ENCODE measurements around the gene BACH2.

Gene BACH2

GRCh38 chr6:90121982-90122381, 174.7 kb downstream of the BACH2 start:
- no peak overlapping the region for H2AFZ ChIP-seq (ENCODE audit: low read length)
- no peak overlapping the region for H3K14ac ChIP-seq (ENCODE audit: low read length)
- H3K4me1 ChIP-seq (ENCODE audit: control insufficient read depth in 2 of 2, insufficient read depth in 1 of 2, low read depth in 1 of 2, low read length in 2 of 2) = peaks cover 0 to 7% of the 10 kb centered on the region in 2 donors
- H2BK120ac ChIP-seq (ENCODE audit: low read depth, low read length) = no peak overlapping the region
- H3K79me1 ChIP-seq (ENCODE audit: low read depth, low read length) = no peaks in the 10 kb centered on the region
- no peak overlapping the region for H2BK5ac ChIP-seq (ENCODE audit: low read length)
- no peak overlapping the region for H2BK12ac ChIP-seq (ENCODE audit: low read length)
- H3K9ac ChIP-seq (ENCODE audit: low read depth, low read length, poor library complexity) = no peak overlapping the region
- H3K18ac ChIP-seq (ENCODE audit: low read length) = no peak overlapping the region
- no peak overlapping the region for H3K23ac ChIP-seq (ENCODE audit: low read depth, low read length, poor library complexity)
- H3K9me3 ChIP-seq (replicated peaks in 1 of 2; ENCODE audit: control insufficient read depth in 2 of 2, insufficient read depth in 1 of 2, low read depth in 1 of 2, low read length in 2 of 2) = no peaks in the 10 kb centered on the region
- no peak overlapping the region for H2AK5ac ChIP-seq (ENCODE audit: low read depth, low read length)
- no peaks in the 10 kb centered on the region for H3K36me3 ChIP-seq (replicated peaks in 1 of 2; ENCODE audit: control insufficient read depth in 2 of 2, insufficient read depth in 2 of 2, low read length in 2 of 2)
- no peak overlapping the region for H3K4me2 ChIP-seq (ENCODE audit: insufficient read depth, low read length, poor library complexity, severe bottlenecking)
- H3K27ac ChIP-seq (replicated peaks; ENCODE audit: low read length) = no peak overlapping the region
- no peak overlapping the region for H4K91ac ChIP-seq (ENCODE audit: low read depth, low read length, poor library complexity)
- WGBS, 2 donors (ENCODE audit: extremely low coverage in 2 of 2, insufficient read length in 2 of 2, insufficient replicate concordance in 1 of 2) = no CpG with 5 or more reads among the region's 4 CpGs
- no peak for DNase-seq (ENCODE audit: low spot score)
- H4K8ac ChIP-seq (ENCODE audit: low read depth, low read length) = no peak overlapping the region
- H3K4ac ChIP-seq (ENCODE audit: low read length) = no peak overlapping the region
- H3K27me3 ChIP-seq (ENCODE audit: control insufficient read depth in 3 of 3, insufficient read depth in 3 of 3, low read depth in 1 of 3, low read length in 3 of 3) = no peaks in the 10 kb centered on the region
- no peak overlapping the region for H2BK15ac ChIP-seq (ENCODE audit: low read length)
- H3K4me3 ChIP-seq (ENCODE audit: low read length in 2 of 2) = no peak overlapping the region

- H3K36me3 ChIP-seq (replicated peaks in 1 of 2; ENCODE audit: control insufficient read depth in 2 of 2, insufficient read depth in 2 of 2, low read length in 2 of 2) = no peaks in the 10 kb centered on the region
- no peak overlapping the region for H2BK12ac ChIP-seq (ENCODE audit: low read length)
These were observed 176.3 kb downstream of the BACH2 start for GRCh38 chr6:90120327-90120726.

GRCh38 chr6:90119618-90120017, 177.0 kb downstream of the BACH2 start:
- H3K9ac ChIP-seq (ENCODE audit: low read depth, low read length, poor library complexity) = no peak overlapping the region
- no peak overlapping the region for H4K8ac ChIP-seq (ENCODE audit: low read depth, low read length)
- H3K27ac ChIP-seq (replicated peaks; ENCODE audit: low read length) = no peak overlapping the region
- H3K4me2 ChIP-seq (ENCODE audit: insufficient read depth, low read length, poor library complexity, severe bottlenecking) = no peak overlapping the region
- H3K18ac ChIP-seq (ENCODE audit: low read length) = no peak overlapping the region
- H3K9me3 ChIP-seq (replicated peaks in 1 of 2; ENCODE audit: control insufficient read depth in 2 of 2, insufficient read depth in 1 of 2, low read depth in 1 of 2, low read length in 2 of 2) = peaks cover 0 to 12% of the 10 kb centered on the region in 2 donors
- no peaks in the 10 kb centered on the region for H3K36me3 ChIP-seq (replicated peaks in 1 of 2; ENCODE audit: control insufficient read depth in 2 of 2, insufficient read depth in 2 of 2, low read length in 2 of 2)
- no peak overlapping the region for H2BK5ac ChIP-seq (ENCODE audit: low read length)
- no peaks in the 10 kb centered on the region for H3K79me1 ChIP-seq (ENCODE audit: low read depth, low read length)
- H2BK12ac ChIP-seq (ENCODE audit: low read length) = no peak overlapping the region
- WGBS, 2 donors (ENCODE audit: extremely low coverage in 2 of 2, insufficient read length in 2 of 2, insufficient replicate concordance in 1 of 2) = no CpG with 5 or more reads among the region's 3 CpGs
- H2AK5ac ChIP-seq (ENCODE audit: low read depth, low read length) = no peak overlapping the region
- peaks cover 0 to 7% of the 10 kb centered on the region in 2 donors for H3K4me1 ChIP-seq (ENCODE audit: control insufficient read depth in 2 of 2, insufficient read depth in 1 of 2, low read depth in 1 of 2, low read length in 2 of 2)
- no peak overlapping the region for H3K4ac ChIP-seq (ENCODE audit: low read length)
- no peaks in the 10 kb centered on the region for H3K27me3 ChIP-seq (ENCODE audit: control insufficient read depth in 3 of 3, insufficient read depth in 3 of 3, low read depth in 1 of 3, low read length in 3 of 3)
- H3K4me3 ChIP-seq (ENCODE audit: low read length in 2 of 2) = no peak overlapping the region
- H2BK15ac ChIP-seq (ENCODE audit: low read length) = no peak overlapping the region
- H2AFZ ChIP-seq (ENCODE audit: low read length) = no peak overlapping the region
- H3K23ac ChIP-seq (ENCODE audit: low read depth, low read length, poor library complexity) = no peak overlapping the region
- H2BK120ac ChIP-seq (ENCODE audit: low read depth, low read length) = no peak overlapping the region
- H3K14ac ChIP-seq (ENCODE audit: low read length) = no peak overlapping the region
- no peak overlapping the region for H4K91ac ChIP-seq (ENCODE audit: low read depth, low read length, poor library complexity)
- no peak for DNase-seq (ENCODE audit: low spot score)

More at GRCh38 chr6:90120327-90120726, 176.3 kb downstream of the BACH2 start:
- no peak overlapping the region for H3K4me2 ChIP-seq (ENCODE audit: insufficient read depth, low read length, poor library complexity, severe bottlenecking)
- H4K8ac ChIP-seq (ENCODE audit: low read depth, low read length) = no peak overlapping the region
- no peak overlapping the region for H2AK5ac ChIP-seq (ENCODE audit: low read depth, low read length)
- H3K27ac ChIP-seq (replicated peaks; ENCODE audit: low read length) = no peak overlapping the region
- H2AFZ ChIP-seq (ENCODE audit: low read length) = no peak overlapping the region
- H2BK120ac ChIP-seq (ENCODE audit: low read depth, low read length) = no peak overlapping the region
- no peak overlapping the region for H3K18ac ChIP-seq (ENCODE audit: low read length)
- H3K4me1 ChIP-seq (ENCODE audit: control insufficient read depth in 2 of 2, insufficient read depth in 1 of 2, low read depth in 1 of 2, low read length in 2 of 2) = peaks cover 0 to 7% of the 10 kb centered on the region in 2 donors
- DNase-seq (ENCODE audit: low spot score) = no peak
- no peak overlapping the region for H3K9ac ChIP-seq (ENCODE audit: low read depth, low read length, poor library complexity)
- no peak overlapping the region for H3K4ac ChIP-seq (ENCODE audit: low read length)
- H3K9me3 ChIP-seq (replicated peaks in 1 of 2; ENCODE audit: control insufficient read depth in 2 of 2, insufficient read depth in 1 of 2, low read depth in 1 of 2, low read length in 2 of 2) = peaks cover 0 to 11% of the 10 kb centered on the region in 2 donors
- no peak overlapping the region for H3K23ac ChIP-seq (ENCODE audit: low read depth, low read length, poor library complexity)
- no peak overlapping the region for H3K14ac ChIP-seq (ENCODE audit: low read length)
- H3K4me3 ChIP-seq (ENCODE audit: low read length in 2 of 2) = no peak overlapping the region
- no peaks in the 10 kb centered on the region for H3K79me1 ChIP-seq (ENCODE audit: low read depth, low read length)
- no peak overlapping the region for H2BK15ac ChIP-seq (ENCODE audit: low read length)
- H4K91ac ChIP-seq (ENCODE audit: low read depth, low read length, poor library complexity) = no peak overlapping the region
- H3K27me3 ChIP-seq (ENCODE audit: control insufficient read depth in 3 of 3, insufficient read depth in 3 of 3, low read depth in 1 of 3, low read length in 3 of 3) = no peaks in the 10 kb centered on the region
- no CpG with 5 or more reads among the region's 2 CpGs for WGBS, 2 donors (ENCODE audit: extremely low coverage in 2 of 2, insufficient read length in 2 of 2, insufficient replicate concordance in 1 of 2)
- no peak overlapping the region for H2BK5ac ChIP-seq (ENCODE audit: low read length)

- H3K27ac ChIP-seq (replicated peaks; ENCODE audit: low read length) = no peak overlapping the region
- H3K4me1 ChIP-seq (ENCODE audit: control insufficient read depth in 2 of 2, insufficient read depth in 1 of 2, low read depth in 1 of 2, low read length in 2 of 2) = peaks cover 0 to 7% of the 10 kb centered on the region in 2 donors
- H3K4me3 ChIP-seq (ENCODE audit: low read length in 2 of 2) = no peak overlapping the region
- H3K9ac ChIP-seq (ENCODE audit: low read depth, low read length, poor library complexity) = no peak overlapping the region
- no peak overlapping the region for H3K4ac ChIP-seq (ENCODE audit: low read length)
- H3K23ac ChIP-seq (ENCODE audit: low read depth, low read length, poor library complexity) = no peak overlapping the region
- no peaks in the 10 kb centered on the region for H3K79me1 ChIP-seq (ENCODE audit: low read depth, low read length)
- no peak overlapping the region for H2BK15ac ChIP-seq (ENCODE audit: low read length)
- H3K27me3 ChIP-seq (ENCODE audit: control insufficient read depth in 3 of 3, insufficient read depth in 3 of 3, low read depth in 1 of 3, low read length in 3 of 3) = no peaks in the 10 kb centered on the region
- H2BK5ac ChIP-seq (ENCODE audit: low read length) = no peak overlapping the region
- WGBS, 2 donors (ENCODE audit: extremely low coverage in 2 of 2, insufficient read length in 2 of 2, insufficient replicate concordance in 1 of 2) = no CpG with 5 or more reads among the region's 2 CpGs
- DNase-seq (ENCODE audit: low spot score) = no peak
- H3K14ac ChIP-seq (ENCODE audit: low read length) = no peak overlapping the region
- H2AFZ ChIP-seq (ENCODE audit: low read length) = no peak overlapping the region
- no peak overlapping the region for H4K8ac ChIP-seq (ENCODE audit: low read depth, low read length)
- no peak overlapping the region for H2AK5ac ChIP-seq (ENCODE audit: low read depth, low read length)
- no peak overlapping the region for H4K91ac ChIP-seq (ENCODE audit: low read depth, low read length, poor library complexity)
- no peaks in the 10 kb centered on the region for H3K36me3 ChIP-seq (replicated peaks in 1 of 2; ENCODE audit: control insufficient read depth in 2 of 2, insufficient read depth in 2 of 2, low read length in 2 of 2)
- no peak overlapping the region for H2BK12ac ChIP-seq (ENCODE audit: low read length)
- no peak overlapping the region for H3K18ac ChIP-seq (ENCODE audit: low read length)
- H3K4me2 ChIP-seq (ENCODE audit: insufficient read depth, low read length, poor library complexity, severe bottlenecking) = no peak overlapping the region
- no peak overlapping the region for H2BK120ac ChIP-seq (ENCODE audit: low read depth, low read length)
- H3K9me3 ChIP-seq (replicated peaks in 1 of 2; ENCODE audit: control insufficient read depth in 2 of 2, insufficient read depth in 1 of 2, low read depth in 1 of 2, low read length in 2 of 2) = peaks cover 0 to 18% of the 10 kb centered on the region in 2 donors
These were observed 178.1 kb downstream of the BACH2 start for GRCh38 chr6:90118581-90118980.
